GM12873 (cell line): ENCODE measurements around the gene TBL1XR1.

Experiments
- CTCF ChIP-seq: IDR thresholded peaks from 2 replicates; pipeline ENCODE4 v1.5.1; 2012; ENCODE audit warnings: low read depth, mild to moderate bottlenecking, moderate library complexity, low read length, control low read depth; ENCODE audit not compliant: insufficient read depth; ENCODE audit errors: missing control alignments

TBL1XR1 gene

DNA sequence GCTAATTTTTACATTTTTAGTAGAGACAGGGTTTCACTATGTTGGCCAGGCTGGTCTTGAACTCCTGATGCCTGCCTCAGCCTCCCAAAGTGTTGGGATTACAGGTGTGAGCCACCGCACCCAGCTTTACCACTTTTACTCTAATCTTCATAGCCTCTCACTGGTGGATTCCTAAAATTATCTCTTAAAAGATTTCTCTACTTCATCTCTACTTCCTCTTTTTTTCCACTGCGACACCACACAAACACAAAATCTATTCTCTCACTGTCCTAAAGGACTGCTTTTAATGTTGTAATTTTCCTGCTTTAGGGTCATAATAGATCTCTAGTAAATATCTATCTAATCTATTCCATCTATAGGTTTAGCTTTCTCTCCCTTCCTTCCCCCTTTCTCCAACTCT is 34.0 kb upstream of the TBL1XR1 start:
- no peak for TF ChIP-seq CTCF

- no peak for TF ChIP-seq CTCF
Measured at GRCh38 chr3:177230641-177231040, 33.4 kb upstream of the TBL1XR1 start.

- no peak for TF ChIP-seq CTCF
Measured at GRCh38 chr3:177229791-177230190, 32.5 kb upstream of the TBL1XR1 start.

GRCh38 chr3:177228601-177229190 is 31.4 kb upstream of the TBL1XR1 start:
- TF ChIP-seq CTCF = no peak

- no peak for TF ChIP-seq CTCF
Measured at GRCh38 chr3:177224414-177224813, 27.1 kb upstream of the TBL1XR1 start.

GRCh38 chr3:177221744-177222143 is 24.5 kb upstream of the TBL1XR1 start:
- no peak for TF ChIP-seq CTCF

DNA sequence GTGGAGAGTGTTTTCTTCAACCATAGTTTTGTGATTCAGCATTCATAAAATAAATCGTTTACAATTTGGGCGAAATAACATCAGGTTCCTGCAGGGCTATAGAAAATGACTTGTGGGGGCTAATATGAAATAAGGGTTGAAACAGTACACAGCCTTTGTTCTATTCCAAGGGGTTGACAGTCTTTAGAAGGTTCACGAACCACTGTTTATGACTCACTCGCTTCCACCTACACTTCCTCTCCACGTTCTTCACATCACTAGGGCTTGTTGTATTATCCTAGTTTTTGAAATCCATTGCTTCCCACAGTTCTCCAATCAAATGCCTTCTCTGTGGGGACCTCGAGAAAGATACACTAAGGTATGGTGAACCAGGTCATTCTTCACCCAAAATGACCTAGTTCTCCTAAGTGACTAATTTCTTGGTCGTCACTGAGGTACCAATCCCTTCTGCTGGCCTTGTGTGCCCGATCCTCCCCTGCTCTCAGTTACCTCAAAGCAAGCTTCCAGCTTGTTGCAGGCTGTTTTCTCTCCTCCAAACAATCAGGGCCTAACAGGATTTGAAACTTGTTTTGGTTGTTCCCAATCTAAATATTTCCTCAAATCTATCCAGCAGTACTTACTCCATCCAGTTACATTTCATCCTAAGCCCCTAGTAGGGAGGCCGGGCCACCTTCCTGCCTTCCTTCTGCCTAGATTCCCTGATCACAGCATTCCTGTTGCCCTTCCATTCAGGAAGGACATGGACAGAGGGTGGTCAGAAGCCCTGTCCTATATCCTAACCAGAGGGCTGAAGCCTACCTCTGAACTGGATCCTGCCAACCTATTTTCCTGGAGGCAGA is 23.1 kb upstream of the TBL1XR1 start:
- TF ChIP-seq CTCF = no peak
